HEK293 (cell line): ENCODE results near the gene CERS4.
A peak's percentile ranks its signal among the peaks of the same experiment; 100 is the strongest.
"Not testable (repeated sequence)": the region's sequence is repeated elsewhere in the genome, so short reads cannot be mapped to it uniquely, and the experiment has no call there.

Experiments used
- CTCF ChIA-PET: fragments of 350-600 bp; formaldehyde crosslinking; extraction: SDS; loops from one replicate; lab custom pipeline; 2021; ENCODE audit warnings: antibody characterized with exemption; lab: Yijun Ruan, JAX
- POLR2A ChIA-PET: fragments of 300-600 bp; formaldehyde crosslinking; extraction: SDS; loops from one replicate; lab custom pipeline; 2020; ENCODE audit warnings: antibody characterized with exemption, inconsistent platforms; lab: Yijun Ruan, JAX
- H3K27ac ChIP-seq: fragments of 200-500 bp; sonication (Bioruptor generic); 2 replicates; pipeline ENCODE4 v1.5.1; 2014; ENCODE audit warnings: low read depth, low read length, control low read depth, inconsistent platforms; ENCODE audit errors: extremely low read depth
- H3K36me3 ChIP-seq, 2 experiments: fragments of 200-500 bp in 1 of 2; sonication (Bioruptor generic) in 1 of 2; 1 replicate in 1 of 2; 2 replicates in 1 of 2; pipeline ENCODE4 v1.5.1; 2014 to 2017; ENCODE audit warnings: inconsistent platforms in 2 of 2, low read length in 2 of 2; ENCODE audit not compliant: control insufficient read depth in 2 of 2, insufficient read depth in 1 of 2
- H3K4me1 ChIP-seq: fragments of 200-500 bp; sonication (Bioruptor generic); 2 replicates; pipeline ENCODE4 v1.5.1; 2014; ENCODE audit warnings: mild to moderate bottlenecking, low read length, inconsistent platforms; ENCODE audit not compliant: control insufficient read depth, insufficient read depth
- H3K4me3 ChIP-seq: 2 replicates; pipeline ENCODE4 v1.5.1; 2011; ENCODE audit warnings: low read depth, mild to moderate bottlenecking, control low read depth, low read length, moderate library complexity
- H3K9me3 ChIP-seq: fragments of 200-500 bp; sonication (Bioruptor generic); 2 replicates; pipeline ENCODE4 v1.5.1; 2014; ENCODE audit warnings: low read depth, low read length, inconsistent platforms; ENCODE audit not compliant: control insufficient read depth, insufficient read depth
- GLI4 ChIP-seq: fragments of 450-650 bp; formaldehyde crosslinking; IDR thresholded peaks from 2 replicates; pipeline ENCODE4 v1.5.1; 2016; ENCODE audit warnings: missing biosample characterization, missing genetic modification characterization
- YY1 ChIP-seq: fragments of 450-650 bp; formaldehyde crosslinking; IDR thresholded peaks from 2 replicates; pipeline ENCODE4 v1.5.1; 2018; ENCODE audit warnings: missing biosample characterization, missing genetic modification characterization
- ZBTB1 ChIP-seq: fragments of 450-650 bp; formaldehyde crosslinking; IDR thresholded peaks from 2 replicates; pipeline ENCODE4 v1.5.1; 2016; ENCODE audit warnings: missing biosample characterization, missing genetic modification characterization
- ZBTB17 ChIP-seq: fragments of 450-650 bp; formaldehyde crosslinking; IDR thresholded peaks from 2 replicates; pipeline ENCODE4 v1.5.1; 2016; ENCODE audit warnings: missing biosample characterization, missing genetic modification characterization
- ZBTB26 ChIP-seq: fragments of 450-650 bp; formaldehyde crosslinking; optimal IDR thresholded peaks from 2 replicates; pipeline ENCODE3; 2016; ENCODE audit warnings: missing biosample characterization, mild to moderate bottlenecking, missing genetic modification characterization
- ZEB2 ChIP-seq: fragments of 450-650 bp; formaldehyde crosslinking; IDR thresholded peaks from 2 replicates; pipeline ENCODE4 v1.5.1; 2016; ENCODE audit warnings: missing biosample characterization, missing genetic modification characterization
- ZFHX2 ChIP-seq: fragments of 450-650 bp; formaldehyde crosslinking; conservative IDR thresholded peaks from 2 replicates; pipeline ENCODE4 v1.5.1; 2016; ENCODE audit warnings: missing biosample characterization, missing genetic modification characterization
- ZNF121 ChIP-seq: fragments of 450-650 bp; formaldehyde crosslinking; IDR thresholded peaks from 2 replicates; pipeline ENCODE4 v1.5.1; 2016; ENCODE audit warnings: missing biosample characterization, missing genetic modification characterization
- ZNF169 ChIP-seq: fragments of 450-650 bp; formaldehyde crosslinking; IDR thresholded peaks from 2 replicates; pipeline ENCODE4 v1.5.1; 2016; ENCODE audit warnings: missing biosample characterization, missing genetic modification characterization
- ZNF266 ChIP-seq: fragments of 450-650 bp; formaldehyde crosslinking; IDR thresholded peaks from 2 replicates; pipeline ENCODE4 v1.5.1; 2016; ENCODE audit warnings: missing biosample characterization, missing genetic modification characterization, low read depth
- ZNF362 ChIP-seq: fragments of 450-650 bp; formaldehyde crosslinking; IDR thresholded peaks from 2 replicates; pipeline ENCODE4 v1.5.1; 2016; ENCODE audit warnings: missing biosample characterization, missing genetic modification characterization
- ZNF426 ChIP-seq: fragments of 450-650 bp; formaldehyde crosslinking; IDR thresholded peaks from 2 replicates; pipeline ENCODE4 v1.5.1; 2017; ENCODE audit warnings: missing biosample characterization, missing genetic modification characterization, mild to moderate bottlenecking, inconsistent platforms, moderate library complexity
- ZNF555 ChIP-seq: fragments of 450-650 bp; formaldehyde crosslinking; conservative IDR thresholded peaks from 2 replicates; pipeline ENCODE4 v1.5.1; 2017; ENCODE audit warnings: missing biosample characterization, mild to moderate bottlenecking, missing genetic modification characterization, inconsistent platforms
- ZNF623 ChIP-seq: fragments of 450-650 bp; formaldehyde crosslinking; IDR thresholded peaks from 2 replicates; pipeline ENCODE4 v1.5.1; 2016; ENCODE audit warnings: missing biosample characterization, missing genetic modification characterization
- ZNF629 ChIP-seq: fragments of 450-650 bp; formaldehyde crosslinking; IDR thresholded peaks from 2 replicates; pipeline ENCODE4 v1.5.1; 2017; ENCODE audit warnings: missing biosample characterization, missing genetic modification characterization
- ZNF645 ChIP-seq: fragments of 450-650 bp; formaldehyde crosslinking; IDR thresholded peaks from 2 replicates; pipeline ENCODE4; 2016; ENCODE audit warnings: missing biosample characterization, missing genetic modification characterization
- ZNF660 ChIP-seq: fragments of 450-650 bp; IDR thresholded peaks from 2 replicates; pipeline ENCODE4 v1.5.1; 2018; ENCODE audit warnings: missing biosample characterization, mild to moderate bottlenecking, missing genetic modification characterization
- ZSCAN4 ChIP-seq: fragments of 450-650 bp; formaldehyde crosslinking; IDR thresholded peaks from 2 replicates; pipeline ENCODE4 v1.5.1; 2017; ENCODE audit warnings: missing biosample characterization, missing genetic modification characterization

Gene CERS4

GRCh38 chr19:8245869-8246835 lies 37.0 kb downstream of the CERS4 start:
- no peak overlapping the region for H3K4me3 ChIP-seq
- no peak overlapping the region for H3K27ac ChIP-seq
- no peaks in the 10 kb centered on the region for H3K4me1 ChIP-seq
- TF ChIP-seq ZNF362 (tag by site-specific recombination) (peak; percentile 28; the same call in 1 of the 2 replicates), ZNF266 (tag by site-specific recombination) (no peak)
- ChIA-PET POLR2A (no interaction called here), CTCF (no interaction called here)
- no peaks in the 10 kb centered on the region for H3K9me3 ChIP-seq
- H3K36me3 ChIP-seq: peaks cover 0 to 5% of the 10 kb centered on the region in 2 experiments; a peak in 2 of 3 replicates

GRCh38 chr19:8247129-8247890 lies 38.1 kb downstream of the CERS4 start:
- H3K4me3 ChIP-seq, H3K27ac ChIP-seq, H3K36me3 ChIP-seq, POLR2A ChIA-PET, H3K4me1 ChIP-seq, H3K9me3 ChIP-seq: not testable (repeated sequence)
- CTCF ChIA-PET: interaction anchor here (0.6 to 1.5 kb wide), 3 partner anchors 89 to 395 kb away, joined by 3 to 6 read pairs (median 4); no protein-coding TSS in a partner anchor
- peak; percentile 77 for TF ChIP-seq ZNF121 (tag by site-specific recombination)
- TF ChIP-seq ZNF623 (tag by site-specific recombination): peak; percentile 95

GRCh38 chr19:8248348-8249328 lies 39.5 kb downstream of the CERS4 start:
- CTCF ChIA-PET: interaction anchor here (1.5 kb wide), 2 partner anchors 90 kb away, joined by 6 to 8 read pairs; no protein-coding TSS in a partner anchor
- Histone ChIP-seq H3K9me3 (no peaks in the 10 kb centered on the region), H3K36me3 (no peaks in the 10 kb centered on the region; a peak in 1 of 3 replicates), H3K4me1 (no peaks in the 10 kb centered on the region), H3K4me3 (no peak overlapping the region), H3K27ac (no peak overlapping the region)
- POLR2A ChIA-PET: no interaction called here
- TF ChIP-seq ZFHX2 (tag by site-specific recombination): peak; percentile 66
- no peak for TF ChIP-seq ZNF629 (tag by site-specific recombination)
- TF ChIP-seq GLI4: 0 out of 2 replicates have a peak, but pooled peaks have one; percentile 28
- TF ChIP-seq ZBTB1 (tag by site-specific recombination): no peak
- no peak for TF ChIP-seq ZSCAN4 (tag by site-specific recombination)
- no peak for TF ChIP-seq ZNF426 (tag by site-specific recombination)
- no peak for TF ChIP-seq ZNF555
- no peak for TF ChIP-seq ZNF169
- TF ChIP-seq ZNF645: 0 out of 2 replicates have a peak, but pooled peaks have one; percentile 36
- no peak for TF ChIP-seq YY1 (tag by site-specific recombination)
- no peak for TF ChIP-seq ZEB2
- no peak for TF ChIP-seq ZNF660 (tag by site-specific recombination)
- TF ChIP-seq ZBTB17: peak; percentile 94
- TF ChIP-seq ZBTB26: no peak
